GM20000 (cell line): Measurements from ENCODE around the gene IFT122.
"Not testable (repeated sequence)": the region's sequence is repeated elsewhere in the genome, so short reads cannot be mapped to it uniquely, and the experiment has no call there.

Source experiments
- DNase-seq: peaks from one replicate; pipeline ENCODE4 v3.0.0; 2012; ENCODE audit warnings: low spot score
- CTCF ChIP-seq: IDR thresholded peaks from 2 replicates; pipeline ENCODE4 v1.5.1; 2012; ENCODE audit warnings: mild to moderate bottlenecking, control low read depth; ENCODE audit errors: extremely low read depth, missing control alignments

The IFT122 gene

DNA sequence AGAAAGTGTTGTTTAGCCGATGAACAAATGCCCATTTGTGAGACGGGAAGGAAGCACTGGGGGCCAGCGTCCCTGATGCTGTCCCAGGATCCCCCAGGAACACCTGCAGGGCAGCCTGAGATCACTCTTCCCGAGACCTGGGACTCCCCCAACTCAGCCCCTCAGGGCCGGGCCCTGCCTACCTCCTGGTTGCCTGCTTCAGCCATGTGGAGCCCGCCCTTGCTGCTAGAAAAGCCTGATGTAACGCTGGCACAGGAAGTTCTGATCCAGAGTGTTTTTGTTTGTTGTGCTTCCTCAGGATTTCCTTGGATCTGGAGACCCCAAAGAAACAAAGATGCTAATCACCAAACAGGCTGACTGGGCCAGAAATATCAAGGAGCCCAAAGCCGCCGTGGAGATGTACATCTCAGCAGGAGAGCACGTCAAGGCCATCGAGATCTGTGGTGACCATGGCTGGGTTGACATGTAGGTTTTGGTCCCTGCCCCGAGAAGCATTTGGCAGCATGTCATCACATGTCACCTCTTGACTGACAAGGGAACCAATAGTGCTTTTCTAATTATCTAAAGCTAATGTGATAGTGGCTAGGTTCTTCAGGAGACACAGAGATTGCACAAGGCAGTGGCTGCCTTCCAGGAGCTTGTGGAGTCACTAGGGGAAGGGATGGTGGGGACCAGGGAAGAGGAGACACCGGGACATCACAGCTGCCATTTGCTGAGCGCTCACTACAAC is 59.7 kb downstream of the IFT122 start:
- not testable (repeated sequence) for DNase-seq

- no peak for DNase-seq
- no peak for TF ChIP-seq CTCF
Measured at GRCh38 chr3:129500334-129500658, 60.3 kb downstream of the IFT122 start.

DNA sequence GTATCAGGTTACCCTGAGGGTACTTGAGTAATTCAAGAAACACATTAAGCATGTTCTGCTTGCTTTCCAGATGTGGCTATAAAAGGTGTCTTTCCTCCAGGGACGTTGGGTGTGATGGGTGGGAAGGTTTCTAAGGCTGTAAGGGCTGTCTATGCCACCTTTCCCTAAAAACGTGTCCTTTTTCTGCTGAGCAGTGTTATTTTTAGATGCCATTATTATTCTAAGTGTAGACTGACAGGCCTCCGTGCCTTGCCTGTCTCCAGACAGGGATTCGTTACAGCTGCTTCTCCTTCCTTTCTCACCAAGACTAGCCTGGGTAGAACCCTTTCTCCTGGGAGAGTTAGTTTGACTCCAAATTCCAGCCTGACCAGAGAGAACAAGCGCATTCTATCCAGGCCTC is 61.6 kb downstream of the IFT122 start:
- TF ChIP-seq CTCF = no peak
- no peak for DNase-seq

GRCh38 chr3:129502641-129503408 is 62.8 kb downstream of the IFT122 start:
- DNase-seq = no peak
- no peak for TF ChIP-seq CTCF

DNA sequence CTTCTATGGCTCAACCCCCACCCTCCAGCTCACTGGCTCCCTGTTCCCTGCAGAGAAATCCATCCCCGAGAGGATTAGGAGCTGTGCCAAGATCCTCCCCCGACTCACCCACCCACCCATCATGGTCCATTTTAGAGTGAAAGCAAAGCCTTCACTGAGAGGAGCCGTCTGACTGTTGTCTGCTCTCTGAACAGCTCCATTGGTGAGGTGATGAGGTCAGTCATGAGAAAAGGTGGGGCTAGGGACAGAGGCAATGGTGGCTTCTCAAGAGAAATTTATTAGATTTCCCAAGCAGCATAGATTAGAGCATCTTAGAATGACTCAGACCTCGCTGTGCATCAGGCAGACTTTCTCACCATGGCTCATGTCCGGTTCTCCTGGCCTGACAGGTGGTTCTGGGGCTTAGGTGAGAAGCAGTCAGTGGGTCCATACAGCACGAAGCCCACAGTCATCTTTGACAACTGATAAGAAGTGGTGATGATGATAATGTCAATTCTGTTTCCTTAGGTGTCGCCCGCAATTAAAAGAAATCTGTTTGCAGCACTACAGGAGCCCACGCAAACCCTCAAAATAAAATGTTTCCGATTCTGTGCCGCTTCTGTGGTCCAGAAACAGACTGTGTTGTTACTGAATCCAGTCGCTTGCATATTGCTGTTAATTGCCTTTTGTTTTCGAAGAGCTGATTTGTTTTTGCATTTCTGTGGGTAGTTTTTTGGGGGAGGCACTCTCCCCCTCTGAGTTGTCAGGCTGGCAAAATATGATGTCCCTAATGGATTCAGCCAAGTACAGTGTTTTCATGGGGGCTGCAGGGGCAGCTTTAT is 63.7 kb downstream of the IFT122 start:
- no peak for DNase-seq
- TF ChIP-seq CTCF = no peak

- no peak for DNase-seq
- no peak for TF ChIP-seq CTCF
Measured at GRCh38 chr3:129504471-129505100, 64.6 kb downstream of the IFT122 start.

DNA sequence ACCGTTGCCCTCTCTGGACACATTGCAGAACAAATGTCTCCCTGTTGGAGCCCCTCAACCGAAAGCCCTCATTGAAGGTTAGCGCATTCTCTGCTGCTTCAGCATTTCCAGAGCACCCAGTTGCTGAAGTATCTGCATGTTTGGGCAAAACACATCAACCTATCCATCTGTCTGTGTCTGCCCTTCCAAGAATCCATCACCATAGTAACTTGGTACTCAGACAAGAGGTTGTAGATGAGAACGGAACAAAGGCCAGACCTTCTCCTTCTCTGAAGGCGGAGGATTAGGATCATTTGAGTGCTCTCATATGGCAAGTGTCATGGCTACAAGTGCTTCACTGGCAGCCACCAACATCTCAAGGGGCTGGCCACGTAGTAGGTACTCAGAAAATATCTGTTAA is 65.3 kb downstream of the IFT122 start:
- TF ChIP-seq CTCF = no peak
- DNase-seq = no peak
